ENCODE data around the gene DMWD.
"Not testable (repeated sequence)": the region's sequence is repeated elsewhere in the genome, so short reads cannot be mapped to it uniquely, and the experiment has no call there.

Gene DMWD

DNA sequence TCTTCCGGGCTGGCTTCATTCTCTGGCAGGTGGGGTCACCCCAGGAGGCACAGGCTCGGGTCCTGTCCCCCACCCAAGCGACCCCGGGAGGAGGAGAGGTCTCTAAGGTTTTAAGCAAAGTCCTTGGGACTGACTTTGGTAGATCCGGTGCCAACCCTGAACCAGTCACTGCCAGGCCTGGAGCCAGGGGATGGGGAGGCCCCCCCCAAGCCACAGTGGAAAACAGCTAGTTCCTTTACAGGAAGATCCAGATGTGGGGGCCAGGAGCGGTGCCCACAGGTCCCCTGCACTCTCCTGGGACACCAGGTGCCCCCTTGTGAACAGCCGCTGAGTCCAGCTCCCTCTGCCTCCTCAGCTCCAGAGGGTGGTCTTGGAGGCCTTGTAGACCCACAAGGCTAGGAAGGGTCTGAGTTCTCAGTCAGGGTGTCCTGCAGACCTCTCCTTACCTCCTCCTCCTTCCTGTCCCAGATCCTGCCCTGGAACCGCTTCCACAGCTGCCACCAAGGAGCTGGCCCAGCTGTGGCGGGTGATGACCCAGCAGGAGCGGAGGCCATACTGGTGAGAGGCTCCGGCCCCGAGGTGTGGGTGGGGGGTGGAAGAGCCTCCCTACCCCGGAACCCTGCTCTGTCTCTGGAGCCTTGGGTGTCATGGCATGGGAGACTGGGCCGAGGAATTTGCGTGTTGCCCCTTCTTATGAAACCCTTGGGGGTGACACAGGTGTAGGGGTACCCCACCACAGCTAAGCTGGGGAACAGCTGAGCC lies 29.6 kb downstream of the DMWD start:
- TF ChIP-seq, protein P1, sequence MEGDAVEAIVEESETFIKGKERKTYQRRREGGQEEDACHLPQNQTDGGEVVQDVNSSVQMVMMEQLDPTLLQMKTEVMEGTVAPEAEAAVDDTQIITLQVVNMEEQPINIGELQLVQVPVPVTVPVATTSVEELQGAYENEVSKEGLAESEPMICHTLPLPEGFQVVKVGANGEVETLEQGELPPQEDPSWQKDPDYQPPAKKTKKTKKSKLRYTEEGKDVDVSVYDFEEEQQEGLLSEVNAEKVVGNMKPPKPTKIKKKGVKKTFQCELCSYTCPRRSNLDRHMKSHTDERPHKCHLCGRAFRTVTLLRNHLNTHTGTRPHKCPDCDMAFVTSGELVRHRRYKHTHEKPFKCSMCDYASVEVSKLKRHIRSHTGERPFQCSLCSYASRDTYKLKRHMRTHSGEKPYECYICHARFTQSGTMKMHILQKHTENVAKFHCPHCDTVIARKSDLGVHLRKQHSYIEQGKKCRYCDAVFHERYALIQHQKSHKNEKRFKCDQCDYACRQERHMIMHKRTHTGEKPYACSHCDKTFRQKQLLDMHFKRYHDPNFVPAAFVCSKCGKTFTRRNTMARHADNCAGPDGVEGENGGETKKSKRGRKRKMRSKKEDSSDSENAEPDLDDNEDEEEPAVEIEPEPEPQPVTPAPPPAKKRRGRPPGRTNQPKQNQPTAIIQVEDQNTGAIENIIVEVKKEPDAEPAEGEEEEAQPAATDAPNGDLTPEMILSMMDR (IDR thresholded peaks at IDR 0.05; ENCODE audit: control insufficient read depth, extremely low read depth, insufficient read depth): no peak
- no peak for DNase-seq (ENCODE audit: low read depth)
- no peak overlapping the region for H3K4me3 ChIP-seq (ENCODE audit: low read depth, low read length)

DNA sequence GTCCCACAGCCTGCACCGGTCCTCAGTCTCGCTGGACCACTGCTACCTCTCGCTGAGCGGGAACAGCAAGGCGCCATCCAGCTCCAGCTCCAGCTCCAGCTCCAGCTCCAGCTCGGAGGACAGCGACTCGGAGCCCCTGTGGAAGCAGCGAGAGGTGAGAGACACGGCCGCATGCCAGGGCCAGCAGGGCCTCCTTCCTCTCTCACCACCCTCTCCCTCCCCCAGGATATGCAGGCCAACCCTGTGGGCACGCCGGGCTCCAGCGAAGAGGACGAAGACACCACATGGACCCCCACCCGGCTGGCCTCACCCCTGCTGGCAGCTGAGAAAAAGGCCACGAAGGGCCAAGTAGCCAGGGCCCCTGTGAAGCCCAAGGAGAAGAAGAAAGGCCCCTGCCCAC lies 30.9 kb downstream of the DMWD start:
- no peak for DNase-seq (ENCODE audit: low read depth)
- H3K4me3 ChIP-seq (ENCODE audit: low read depth, low read length): no peak overlapping the region
- TF ChIP-seq, protein P1 (IDR thresholded peaks at IDR 0.05; ENCODE audit: control insufficient read depth, extremely low read depth, insufficient read depth): no peak

DNA sequence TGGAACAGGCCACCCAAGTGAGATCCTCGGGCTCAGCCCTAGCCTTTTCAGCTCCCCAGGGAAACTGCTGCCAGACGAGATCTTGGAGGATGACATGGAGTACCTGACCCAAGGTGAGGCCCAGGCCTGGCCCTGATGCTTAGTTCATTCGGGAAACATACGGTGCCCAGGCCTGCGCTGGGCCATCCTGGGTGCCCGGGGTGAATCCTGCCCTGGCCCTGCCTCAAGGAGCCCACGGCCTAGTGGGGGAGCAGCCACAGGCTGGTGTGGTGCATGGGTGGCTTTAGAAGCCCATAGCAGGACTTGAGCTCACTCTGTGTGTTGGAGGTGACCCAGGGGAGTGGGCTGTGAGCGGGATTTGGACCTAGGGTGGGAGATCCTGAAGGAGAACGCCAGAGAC lies 33.7 kb downstream of the DMWD start:
- DNase-seq (ENCODE audit: low read depth): no peak
- H3K4me3 ChIP-seq (ENCODE audit: low read depth, low read length): no peak overlapping the region
- TF ChIP-seq, protein P1 (IDR thresholded peaks at IDR 0.05; ENCODE audit: control insufficient read depth, extremely low read depth, insufficient read depth): no peak

DNA sequence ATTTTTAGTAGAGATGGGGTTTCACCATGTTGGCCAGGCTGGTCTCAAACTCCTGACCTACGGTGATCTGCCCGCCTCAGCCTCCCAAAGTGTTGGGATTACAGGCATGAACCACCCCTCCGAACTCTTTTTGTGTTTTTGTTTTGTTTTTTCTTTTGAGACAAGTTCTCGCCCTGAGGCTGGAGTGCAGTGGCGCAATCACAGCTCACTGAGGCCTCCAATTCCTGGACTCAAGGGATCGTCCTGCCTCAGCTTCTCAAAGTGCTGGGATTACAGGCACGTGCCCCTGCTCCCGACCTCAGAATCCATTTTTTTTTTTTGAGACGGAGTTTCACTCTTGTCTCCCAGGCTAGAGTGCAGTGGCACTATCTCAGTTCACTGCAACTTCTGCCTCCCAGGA lies 35.0 kb downstream of the DMWD start:
- no peak overlapping the region for H3K4me3 ChIP-seq (ENCODE audit: low read depth, low read length)
- TF ChIP-seq, protein P1 (IDR thresholded peaks at IDR 0.05; ENCODE audit: control insufficient read depth, extremely low read depth, insufficient read depth): no peak
- DNase-seq (ENCODE audit: low read depth): no peak

DNA sequence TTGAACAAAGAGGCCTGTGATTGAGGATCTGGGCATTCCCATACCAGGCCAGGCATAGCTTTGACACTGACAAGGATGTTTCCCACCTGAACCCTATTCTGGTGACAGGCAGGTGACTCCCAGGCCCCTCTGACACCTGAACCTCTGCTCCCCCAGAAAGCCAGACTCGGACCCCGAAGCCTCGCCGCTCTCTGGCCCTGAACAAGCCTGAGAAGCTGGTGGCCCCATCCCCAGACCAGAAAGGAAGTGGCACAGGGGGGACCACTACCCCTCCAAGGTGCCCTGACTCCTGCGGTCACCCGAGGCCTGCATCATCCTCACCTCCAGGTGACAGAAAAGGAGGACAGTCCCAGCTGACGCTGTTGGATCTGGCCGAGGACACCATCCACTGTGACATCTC lies 38.3 kb downstream of the DMWD start:
- TF ChIP-seq, protein P1 (IDR thresholded peaks at IDR 0.05; ENCODE audit: control insufficient read depth, extremely low read depth, insufficient read depth): no peak
- no peak for DNase-seq (ENCODE audit: low read depth)
- H3K4me3 ChIP-seq (ENCODE audit: low read depth, low read length): no peak overlapping the region

DNA sequence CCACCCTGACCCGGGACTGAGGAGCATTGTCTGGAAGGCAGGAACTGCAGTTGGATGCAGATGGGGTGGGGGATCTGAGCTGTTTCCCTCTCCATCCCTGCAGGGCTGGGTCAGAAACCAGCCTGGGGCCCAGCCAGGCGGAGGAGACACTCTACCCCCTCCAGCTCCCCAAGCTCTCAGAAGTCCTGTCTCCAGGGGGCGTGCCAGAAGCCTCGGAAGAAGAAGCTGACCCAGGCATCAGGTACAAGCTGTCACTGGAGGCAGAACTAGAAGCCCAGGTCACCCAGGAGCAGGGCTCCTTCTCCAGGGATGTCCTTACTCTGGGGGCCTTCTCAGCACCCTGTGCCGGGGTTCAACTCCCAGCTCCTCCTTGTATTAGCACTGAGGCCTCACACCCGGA lies 39.1 kb downstream of the DMWD start:
- no peak for DNase-seq (ENCODE audit: low read depth)
- no peak overlapping the region for H3K4me3 ChIP-seq (ENCODE audit: low read depth, low read length)
- TF ChIP-seq, protein P1 (IDR thresholded peaks at IDR 0.05; ENCODE audit: control insufficient read depth, extremely low read depth, insufficient read depth): no peak

DNA sequence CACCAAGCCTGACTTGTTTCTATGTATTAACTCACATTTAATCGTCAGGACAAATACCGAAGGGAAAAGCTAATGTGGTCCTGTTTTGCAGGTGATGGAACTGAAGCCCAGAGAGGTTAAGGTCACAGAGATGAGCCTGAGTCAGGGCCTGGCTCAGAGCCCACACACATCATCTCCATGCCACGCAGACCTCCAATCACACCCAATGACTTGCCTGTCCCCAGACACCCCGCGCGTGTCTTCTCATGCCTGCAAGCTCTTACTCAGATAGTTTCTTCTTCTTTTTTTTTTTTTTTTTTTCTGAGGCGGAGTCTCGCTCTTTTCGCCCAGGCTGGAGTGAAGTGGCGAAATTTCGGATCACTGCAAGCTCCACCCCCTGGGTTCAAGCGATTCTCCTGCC lies 40.0 kb downstream of the DMWD start:
- H3K4me3 ChIP-seq (ENCODE audit: low read depth, low read length): no peak overlapping the region
- TF ChIP-seq, protein P1 (IDR thresholded peaks at IDR 0.05; ENCODE audit: control insufficient read depth, extremely low read depth, insufficient read depth): no peak
- no peak for DNase-seq (ENCODE audit: low read depth)

DNA sequence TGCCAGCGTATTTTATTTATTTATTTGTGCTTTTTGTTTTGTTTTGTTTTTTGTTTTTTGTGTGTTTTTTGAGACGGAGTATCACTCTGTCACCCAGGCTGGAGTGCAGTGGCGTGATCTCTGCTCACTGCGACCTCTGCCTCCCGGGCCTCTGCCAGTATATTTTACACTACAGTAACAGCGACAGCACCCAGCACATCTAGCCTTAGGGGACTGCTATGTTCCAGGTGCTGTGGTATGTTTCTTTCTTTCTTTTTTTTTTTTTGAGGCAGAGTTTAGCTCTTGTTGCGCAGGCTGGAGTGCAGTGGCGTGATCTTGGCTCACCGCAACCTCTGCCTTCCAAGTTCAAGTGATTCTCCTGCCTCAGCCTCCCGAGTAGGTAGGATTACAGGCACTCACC lies 41.2 kb downstream of the DMWD start:
- not testable (repeated sequence) for H3K4me3 ChIP-seq (ENCODE audit: low read depth, low read length); DNase-seq (ENCODE audit: low read depth)
